Measurements from ENCODE around the gene TMEM39A. TPM values are rescaled to one million over a fixed set of nuclear protein-coding genes. Genes with fewer than 3 reads are reported as not detected.
A peak's percentile ranks its signal among the peaks of the same experiment; 100 is the strongest.

The TMEM39A gene
- total RNA-seq, 1 donor from 2014 or later: 66.0 TPM

GRCh38 chr3:119500901-119501300, 37.5 kb upstream of the TMEM39A start:
- Mint-ChIP-seq H3K9me3 (no peaks in the 10 kb centered on the region), H3K4me1 (ENCODE audit: unreplicated experiment) (peaks cover 13% of the 10 kb centered on the region), H3K4me3 (peak overlapping the region; percentile 100), H3K36me3 (peaks cover 14% of the 10 kb centered on the region), H3K27me3 (no peaks in the 10 kb centered on the region), H3K27ac (peak overlapping the region; percentile 46)
- TF ChIP-seq, protein P1, sequence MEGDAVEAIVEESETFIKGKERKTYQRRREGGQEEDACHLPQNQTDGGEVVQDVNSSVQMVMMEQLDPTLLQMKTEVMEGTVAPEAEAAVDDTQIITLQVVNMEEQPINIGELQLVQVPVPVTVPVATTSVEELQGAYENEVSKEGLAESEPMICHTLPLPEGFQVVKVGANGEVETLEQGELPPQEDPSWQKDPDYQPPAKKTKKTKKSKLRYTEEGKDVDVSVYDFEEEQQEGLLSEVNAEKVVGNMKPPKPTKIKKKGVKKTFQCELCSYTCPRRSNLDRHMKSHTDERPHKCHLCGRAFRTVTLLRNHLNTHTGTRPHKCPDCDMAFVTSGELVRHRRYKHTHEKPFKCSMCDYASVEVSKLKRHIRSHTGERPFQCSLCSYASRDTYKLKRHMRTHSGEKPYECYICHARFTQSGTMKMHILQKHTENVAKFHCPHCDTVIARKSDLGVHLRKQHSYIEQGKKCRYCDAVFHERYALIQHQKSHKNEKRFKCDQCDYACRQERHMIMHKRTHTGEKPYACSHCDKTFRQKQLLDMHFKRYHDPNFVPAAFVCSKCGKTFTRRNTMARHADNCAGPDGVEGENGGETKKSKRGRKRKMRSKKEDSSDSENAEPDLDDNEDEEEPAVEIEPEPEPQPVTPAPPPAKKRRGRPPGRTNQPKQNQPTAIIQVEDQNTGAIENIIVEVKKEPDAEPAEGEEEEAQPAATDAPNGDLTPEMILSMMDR (conservative IDR thresholded peaks at IDR 0.05): no peak
- no peak for DNase-seq (ENCODE audit: extremely low spot score, unreplicated experiment)

- H3K9me3 Mint-ChIP-seq: no peaks in the 10 kb centered on the region
- no peaks in the 10 kb centered on the region for H3K27me3 Mint-ChIP-seq
- peaks cover 13% of the 10 kb centered on the region for H3K4me1 Mint-ChIP-seq (ENCODE audit: unreplicated experiment)
- DNase-seq (ENCODE audit: extremely low spot score, unreplicated experiment): no peak
- peaks cover 12% of the 10 kb centered on the region for H3K36me3 Mint-ChIP-seq
- H3K27ac Mint-ChIP-seq: peak overlapping the region; percentile 46
- peak overlapping the region; percentile 100 for H3K4me3 Mint-ChIP-seq
- TF ChIP-seq, protein P1 (conservative IDR thresholded peaks at IDR 0.05): no peak
Measured at GRCh38 chr3:119500265-119500664, 36.9 kb upstream of the TMEM39A start.

GRCh38 chr3:119498186-119499011, 35.0 kb upstream of the TMEM39A start, which contains the start of gene TIMMDC1:
Gene TIMMDC1, plus strand, starts transcription at chr3:119498547. Its CDS starts 187 bp downstream, at chr3:119498734.
- DNase-seq (ENCODE audit: extremely low spot score, unreplicated experiment): peak; percentile 96
- Mint-ChIP-seq H3K27me3 (no peaks in the 10 kb centered on the region), H3K36me3 (peaks cover 4% of the 10 kb centered on the region), H3K9me3 (no peaks in the 10 kb centered on the region), H3K4me1 (ENCODE audit: unreplicated experiment) (peaks cover 13% of the 10 kb centered on the region), H3K27ac (peak within 1 kb of the TSS; percentile 99), H3K4me3 (peak within 1 kb of the TSS; percentile 100)
- TF ChIP-seq, protein P1 (conservative IDR thresholded peaks at IDR 0.05): no peak

DNA sequence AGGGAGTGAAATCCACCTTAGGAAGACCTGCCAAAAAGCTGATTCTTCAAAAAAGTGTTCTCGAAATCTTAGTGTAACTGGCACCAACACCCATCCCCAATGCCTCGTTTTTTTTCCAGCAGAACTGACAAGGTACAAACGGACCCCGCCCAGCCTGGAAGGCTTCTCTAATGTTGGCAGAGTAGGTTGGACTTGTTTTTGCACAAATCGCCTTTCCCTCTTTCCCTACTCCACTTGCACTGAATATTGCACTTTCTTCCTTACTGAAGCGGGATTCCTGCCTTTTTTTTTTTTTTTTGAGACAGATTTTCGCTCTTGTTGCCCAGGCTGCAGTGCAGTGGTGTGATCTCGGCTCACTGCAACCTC, 34.4 kb upstream of the TMEM39A start:
- no peak for DNase-seq (ENCODE audit: extremely low spot score, unreplicated experiment)
- peak overlapping the region; percentile 100 for H3K4me3 Mint-ChIP-seq
- no peaks in the 10 kb centered on the region for H3K9me3 Mint-ChIP-seq
- peaks cover 4% of the 10 kb centered on the region for H3K36me3 Mint-ChIP-seq
- H3K27me3 Mint-ChIP-seq: no peaks in the 10 kb centered on the region
- TF ChIP-seq, protein P1 (conservative IDR thresholded peaks at IDR 0.05): no peak
- peaks cover 13% of the 10 kb centered on the region for H3K4me1 Mint-ChIP-seq (ENCODE audit: unreplicated experiment)
- peak overlapping the region; percentile 99 for H3K27ac Mint-ChIP-seq

GRCh38 chr3:119494597-119494996, 31.2 kb upstream of the TMEM39A start:
- no peaks in the 10 kb centered on the region for H3K9me3 Mint-ChIP-seq
- H3K4me1 Mint-ChIP-seq (ENCODE audit: unreplicated experiment): no peaks in the 10 kb centered on the region
- H3K27ac Mint-ChIP-seq: no peak overlapping the region

More at GRCh38 chr3:119494597-119494996, 31.2 kb upstream of the TMEM39A start:
- TF ChIP-seq, protein P1 (conservative IDR thresholded peaks at IDR 0.05): peak; percentile 53
- Mint-ChIP-seq H3K27me3 (no peaks in the 10 kb centered on the region), H3K4me3 (no peak overlapping the region), H3K36me3 (peaks cover 10% of the 10 kb centered on the region)
- DNase-seq (ENCODE audit: extremely low spot score, unreplicated experiment): no peak
